Heart left ventricle (tissue), 16 donors: ENCODE data around the gene SLC39A10. TPM values are rescaled to one million over a fixed set of nuclear protein-coding genes. Genes with fewer than 3 reads are reported as not detected.

Experiments used
- ATAC-seq, 4 donors: fragments of 200-7000 bp; cut with Tn5 transposase; one replicate each; pipeline ENCODE4 v1.9.1; 2020 to 2022; ENCODE audit warnings: moderate library complexity in 4 of 4, mild to moderate bottlenecking in 3 of 4, moderate number of reproducible peaks in 1 of 4
- DNase-seq, 5 donors: peaks; one replicate each; pipeline ENCODE4 v3.0.0-alpha.2; 2020
- H3K27ac ChIP-seq, 12 donors: fragments of 200-600 bp; sonication (generic) in 4 of 12; one replicate each; pipeline versions ENCODE4 v1.5.0 to v1.8.0; 2016 to 2022; ENCODE audit warnings: mild to moderate bottlenecking in 2 of 12
- H3K27me3 ChIP-seq, 9 donors: fragments of 200-600 bp; sonication (generic) in 2 of 9; one replicate each; pipeline versions ENCODE4 v1.5.1 to v1.8.0; 2016 to 2022; ENCODE audit warnings: mild to moderate bottlenecking in 3 of 9
- H3K36me3 ChIP-seq, 9 donors: fragments of 200-600 bp; sonication (generic) in 2 of 9; one replicate each; pipeline versions ENCODE4 v1.5.0 to v1.8.0; 2018 to 2022; ENCODE audit warnings: mild to moderate bottlenecking in 2 of 9
- H3K4me1 ChIP-seq, 12 donors: fragments of 200-600 bp; sonication (generic) in 4 of 12; one replicate each; pipeline versions ENCODE4 v1.5.0 to v1.8.0; 2016 to 2022; ENCODE audit warnings: mild to moderate bottlenecking in 3 of 12
- H3K4me3 ChIP-seq, 12 donors: fragments of 200-600 bp; sonication (generic) in 4 of 12; one replicate each; pipeline versions ENCODE4 v1.5.0 to v1.8.0; 2017 to 2022; ENCODE audit warnings: mild to moderate bottlenecking in 9 of 12, moderate library complexity in 4 of 12
- H3K9me3 ChIP-seq, 12 donors: fragments of 200-600 bp; sonication (generic) in 4 of 12; one replicate each; pipeline versions ENCODE4 v1.5.0 to v1.8.0; 2016 to 2022; ENCODE audit warnings: mild to moderate bottlenecking in 1 of 12
- POLR2A ChIP-seq, 2 donors: fragments of 450-650 bp; IDR thresholded peaks; one replicate each; pipeline ENCODE4 v1.6.1; 2017; ENCODE audit warnings: antibody characterized with exemption in 2 of 2, mild to moderate bottlenecking in 2 of 2, moderate library complexity in 2 of 2
- WGBS, 4 donors: extraction: QIAGEN DNeasy Blood & Tissue Kit in 2 of 4; methylation state at CpG; one replicate each; pipeline versions ENCODE4 v1.1.5 to v1.1.7; 2013 to 2018; 5-methylcytosine and 5-hydroxymethylcytosine counted together
- intact Hi-C, 10 donors: fragments of 100-400 bp; cut with DNase I; formaldehyde crosslinking; loops; one replicate each; pipeline versions ENCODE4 v1.11.1 to v1.14.2; 2022
- polyA plus RNA-seq, 2 donors: library from polyadenylated mRNA; stranded (reverse); fragments of 200-250 nt; gene quantifications; one replicate each; pipeline ENCODE4 v1.2.3, GENCODE V29; 2013
- total RNA-seq, 9 donors: library from RNA; depleted of rRNA in 2 of 9; stranded (reverse); fragments of >200 nt in 2 of 9; fragmentation: NEBNext Ultra II Directional in 3 of 9; extraction: Animal tissue kit (Norgen Biotek cat#: 25700) in 3 of 9; gene quantifications; one replicate each; pipeline versions ENCODE4 v1.1.0 to v1.2.4, GENCODE V29; 2016 to 2023
- TF ChIP-seq, protein P1 (sequence below), 12 donors: fragments of 200-600 bp; sonication (generic) in 4 of 12; IDR thresholded peaks; one replicate each; pipeline versions ENCODE4 v1.5.0 to v1.8.0; 2018 to 2022; ENCODE audit warnings: antibody characterized with exemption in 12 of 12, mild to moderate bottlenecking in 5 of 12
- donor health status: ischemic (EF 13 %, LVEDD 7.1; RV severe dilation, severe dysfunction).
- donor health status: healthy with polysubstance abuse.
- donor health status: DM: no; HTN: yes; CAD: no.
- donor health status: DM: no; HTN: no; CAD: no.
- donor health status: ischemic (EF 25% LVEDD 6.9; RV normal size, moderate dysfunction).
- donor health status: ischemic (EF 25% LVEDD 5.7; RV mildly dilated, moderate dysfunction).
- donor health status: healthy.
- donor health status: DM: yes; HTN: yes; CAD: no.
- donor health status: ischemic (EF 35%, LVEDD 5.7; RV mildly dilated, moderate dysfunction).
- donor health status: nonischemic (EF 11% LVEDD 7.7; RV severe dilation, severe dysfunction).
- donor health status: DM: yes; HTN: yes; CAD: no.
- donor health status: PGD.
- donor health status: ischemic (EF 29% LVEDD 5.4; RV normal size, mild dysfunction).
- donor health status: nonischemic (EF 23%, LVEDD 6.1; RV moderate dilation, normal function).

The SLC39A10 gene
- total and polyA plus RNA-seq, 11 donors: 3.1 to 18.2 (median 9.2) TPM

DNA sequence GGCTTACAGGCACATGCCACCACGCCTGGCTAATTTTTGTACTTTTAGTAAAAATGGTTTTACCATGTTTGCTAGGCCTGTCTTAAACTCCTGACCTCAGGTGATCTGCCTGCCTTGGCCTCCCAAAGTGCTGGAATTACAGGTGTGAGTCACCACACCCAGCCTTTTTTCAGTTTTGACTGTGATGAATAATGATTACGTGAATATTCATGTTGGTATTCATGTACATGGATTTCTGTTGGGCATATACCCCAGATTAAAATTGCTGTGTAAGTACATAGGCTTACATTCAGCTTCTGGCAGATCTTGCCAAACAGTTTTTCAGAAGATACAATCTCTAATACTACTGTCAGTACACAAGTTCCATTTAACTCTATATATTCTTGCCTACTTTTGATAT lies 20.9 kb downstream of the SLC39A10 start:
- Histone ChIP-seq H3K4me1 (no peaks in the 10 kb centered on the region), H3K9me3 (no peaks in the 10 kb centered on the region), H3K27me3 (no peaks in the 10 kb centered on the region), H3K36me3 (peaks cover 0 to 14% (median 8%) of the 10 kb centered on the region in 9 donors), H3K27ac (no peak overlapping the region), H3K4me3 (no peak overlapping the region)
- 95 to 99% (median 96%) methylated on average over 2 of the region's 2 CpGs for WGBS, 4 donors
- TF ChIP-seq, protein P1, sequence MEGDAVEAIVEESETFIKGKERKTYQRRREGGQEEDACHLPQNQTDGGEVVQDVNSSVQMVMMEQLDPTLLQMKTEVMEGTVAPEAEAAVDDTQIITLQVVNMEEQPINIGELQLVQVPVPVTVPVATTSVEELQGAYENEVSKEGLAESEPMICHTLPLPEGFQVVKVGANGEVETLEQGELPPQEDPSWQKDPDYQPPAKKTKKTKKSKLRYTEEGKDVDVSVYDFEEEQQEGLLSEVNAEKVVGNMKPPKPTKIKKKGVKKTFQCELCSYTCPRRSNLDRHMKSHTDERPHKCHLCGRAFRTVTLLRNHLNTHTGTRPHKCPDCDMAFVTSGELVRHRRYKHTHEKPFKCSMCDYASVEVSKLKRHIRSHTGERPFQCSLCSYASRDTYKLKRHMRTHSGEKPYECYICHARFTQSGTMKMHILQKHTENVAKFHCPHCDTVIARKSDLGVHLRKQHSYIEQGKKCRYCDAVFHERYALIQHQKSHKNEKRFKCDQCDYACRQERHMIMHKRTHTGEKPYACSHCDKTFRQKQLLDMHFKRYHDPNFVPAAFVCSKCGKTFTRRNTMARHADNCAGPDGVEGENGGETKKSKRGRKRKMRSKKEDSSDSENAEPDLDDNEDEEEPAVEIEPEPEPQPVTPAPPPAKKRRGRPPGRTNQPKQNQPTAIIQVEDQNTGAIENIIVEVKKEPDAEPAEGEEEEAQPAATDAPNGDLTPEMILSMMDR (IDR thresholded peaks at IDR 0.05): no peak
- TF ChIP-seq POLR2A (IDR thresholded peaks at IDR 0.05): no peak
- intact Hi-C loops: no loop called here
- no peak for DNase-seq
- no peak for ATAC-seq

DNA sequence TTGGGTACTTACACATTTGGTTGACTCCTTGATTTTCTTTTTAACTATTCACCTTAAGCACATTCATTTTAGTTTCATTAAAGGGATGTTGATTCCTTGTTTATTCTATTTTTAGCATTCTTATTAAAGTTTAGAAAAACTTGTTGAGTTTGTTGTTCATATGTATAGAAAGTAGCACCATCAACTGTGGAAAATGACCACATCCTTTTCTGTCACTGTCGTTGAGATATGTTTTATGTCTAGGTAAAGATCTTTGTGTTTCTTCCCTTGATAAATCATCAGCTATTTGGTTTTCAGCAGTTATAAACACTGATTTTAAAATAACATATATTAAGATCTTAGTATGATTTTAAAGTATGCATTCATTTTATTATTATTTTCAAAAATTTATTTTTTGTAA lies 25.1 kb downstream of the SLC39A10 start:
- intact Hi-C loops: no loop called here
- ATAC-seq: no peak
- Histone ChIP-seq H3K4me1 (no peaks in the 10 kb centered on the region), H3K36me3 (peaks cover 0 to 31% (median 8%) of the 10 kb centered on the region in 9 donors), H3K27ac (no peak overlapping the region), H3K9me3 (no peaks in the 10 kb centered on the region), H3K4me3 (no peak overlapping the region), H3K27me3 (no peaks in the 10 kb centered on the region)
- TF ChIP-seq, protein P1 (IDR thresholded peaks at IDR 0.05): no peak
- no peak for TF ChIP-seq POLR2A (IDR thresholded peaks at IDR 0.05)
- 93 to 98% (median 94%) methylated on average over 1 of the region's 1 CpG for WGBS, 4 donors
- no peak for DNase-seq

DNA sequence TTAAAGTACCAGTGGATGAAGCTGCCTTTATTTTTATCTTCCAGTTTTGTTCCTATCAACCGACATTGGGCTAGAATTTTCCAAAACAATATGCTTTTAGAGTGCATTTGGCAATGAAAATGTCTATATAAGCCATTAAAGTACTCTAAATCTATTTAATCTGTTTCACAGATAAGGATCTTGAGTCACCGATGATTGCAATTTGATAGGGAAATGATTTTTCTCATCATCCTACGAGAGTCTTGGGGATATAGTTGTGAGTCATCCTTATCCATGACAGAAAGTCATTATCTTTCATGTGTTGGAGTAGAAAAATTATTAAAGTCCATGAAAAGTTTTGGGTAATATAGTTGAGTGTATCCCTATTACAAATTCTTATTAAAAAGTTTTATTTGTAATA lies 26.1 kb downstream of the SLC39A10 start:
- TF ChIP-seq, protein P1 (IDR thresholded peaks at IDR 0.05): no peak
- no peak for TF ChIP-seq POLR2A (IDR thresholded peaks at IDR 0.05)
- DNase-seq (no peak), ATAC-seq (no peak)
- Histone ChIP-seq H3K9me3 (no peaks in the 10 kb centered on the region), H3K27me3 (no peaks in the 10 kb centered on the region), H3K27ac (no peak overlapping the region), H3K4me3 (no peak overlapping the region), H3K36me3 (peaks cover 0 to 31% (median 8%) of the 10 kb centered on the region in 9 donors), H3K4me1 (no peaks in the 10 kb centered on the region)
- WGBS, 4 donors: 62 to 80% (median 68%) methylated on average over 3 of the region's 3 CpGs
- intact Hi-C loops: no loop called here

DNA sequence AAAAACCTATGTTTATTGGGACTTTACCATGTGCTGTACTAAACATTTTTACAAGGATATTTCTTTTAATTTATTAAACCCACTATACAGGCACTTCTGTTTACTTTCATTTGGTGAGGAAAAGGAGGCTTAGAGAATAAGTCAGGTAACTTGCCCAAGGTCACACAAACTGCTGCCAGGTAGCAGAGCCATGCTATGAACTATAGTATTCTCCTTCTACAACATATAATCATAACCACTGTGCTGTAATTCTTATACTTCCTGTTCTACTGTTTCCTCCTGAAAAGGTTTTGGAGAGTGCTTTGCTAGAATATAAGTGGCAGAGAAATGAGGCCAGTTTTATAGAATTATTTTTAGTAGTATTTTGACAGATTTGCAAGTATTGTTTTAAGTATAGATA lies 29.5 kb downstream of the SLC39A10 start:
- Histone ChIP-seq H3K27ac (no peak overlapping the region), H3K4me3 (no peak overlapping the region), H3K36me3 (peaks cover 0 to 21% (median 0%) of the 10 kb centered on the region in 9 donors), H3K4me1 (no peaks in the 10 kb centered on the region), H3K9me3 (peaks cover 0 to 14% (median 0%) of the 10 kb centered on the region in 12 donors), H3K27me3 (no peaks in the 10 kb centered on the region)
- intact Hi-C loops: no loop called here
- no peak for DNase-seq
- TF ChIP-seq, protein P1 (IDR thresholded peaks at IDR 0.05): no peak
- TF ChIP-seq POLR2A (IDR thresholded peaks at IDR 0.05): no peak
- no peak for ATAC-seq
